NT2/D1 (cell line): ENCODE measurements around the gene RAC2.

Source experiments
- SUZ12 ChIP-seq: IDR thresholded peaks from 2 replicates; pipeline ENCODE4 v1.6.1; 2011; ENCODE audit not compliant: insufficient read length, insufficient read depth; ENCODE audit errors: extremely low read depth
- YY1 ChIP-seq: IDR thresholded peaks from 2 replicates; pipeline ENCODE4 v1.6.1; 2011; ENCODE audit not compliant: insufficient read length, insufficient read depth
- ZNF274 ChIP-seq: IDR thresholded peaks from 2 replicates; pipeline ENCODE4 v1.6.1; 2011; ENCODE audit warnings: mild to moderate bottlenecking, low read depth, low read length

GRCh38 chr22:37179622-37180420 is 64.2 kb downstream of the RAC2 start:
- TF ChIP-seq YY1 (no peak), ZNF274 (no peak), SUZ12 (no peak)
